T-helper 22 cell (primary cell): ENCODE measurements around the gene ERC1.
A peak's percentile ranks its signal among the peaks of the same experiment; 100 is the strongest.

ENCODE experiments used
- DNase-seq: peaks from one replicate; pipeline ENCODE4 v3.0.0-alpha.2; 2020; ENCODE audit warnings: low read depth

ERC1 gene

GRCh38 chr12:990661-991349 lies at the start of gene ERC1:
Gene ERC1, plus strand, starts transcription at chr12:991223. Its CDS starts 36,681 bp downstream, at chr12:1027904.
- DNase-seq, result peak; percentile 74

GRCh38 chr12:943051-943450 lies 48.0 kb upstream of the ERC1 start:
- DNase-seq, result no peak

- no peak for DNase-seq
Measured at GRCh38 chr12:944211-944610, 46.8 kb upstream of the ERC1 start.

GRCh38 chr12:946212-946611 lies 44.8 kb upstream of the ERC1 start:
- DNase-seq, result no peak

- no peak for DNase-seq
Measured at GRCh38 chr12:946631-947030, 44.4 kb upstream of the ERC1 start.

- DNase-seq, result no peak
Measured at GRCh38 chr12:948238-948637, 42.8 kb upstream of the ERC1 start.

- peak; percentile 92 for DNase-seq
Measured at GRCh38 chr12:949453-950191, 41.4 kb upstream of the ERC1 start, which contains the start of gene RAD52. Gene RAD52, minus strand, starts transcription at chr12:949694. Its CDS starts 16,636 bp downstream, at chr12:933058.

- DNase-seq, result no peak
Measured at GRCh38 chr12:951176-951575, 39.8 kb upstream of the ERC1 start.

GRCh38 chr12:953776-954175 lies 37.2 kb upstream of the ERC1 start:
- DNase-seq, result no peak

GRCh38 chr12:954741-955140 lies 36.3 kb upstream of the ERC1 start:
- no peak for DNase-seq

GRCh38 chr12:955939-956338 lies 35.1 kb upstream of the ERC1 start:
- DNase-seq, result no peak

GRCh38 chr12:958588-959123 lies 32.4 kb upstream of the ERC1 start:
- no peak for DNase-seq

GRCh38 chr12:966724-967123 lies 24.3 kb upstream of the ERC1 start:
- DNase-seq, result no peak

- DNase-seq, result no peak
Measured at GRCh38 chr12:967641-968040, 23.4 kb upstream of the ERC1 start.

- DNase-seq, result no peak
Measured at GRCh38 chr12:968545-968944, 22.5 kb upstream of the ERC1 start.

- no peak for DNase-seq
Measured at GRCh38 chr12:969821-970220, 21.2 kb upstream of the ERC1 start.

GRCh38 chr12:971991-972390 lies 19.0 kb upstream of the ERC1 start:
- DNase-seq, result no peak

- no peak for DNase-seq
Measured at GRCh38 chr12:974271-974862, 16.7 kb upstream of the ERC1 start.

GRCh38 chr12:976644-977043 lies 14.4 kb upstream of the ERC1 start:
- DNase-seq, result no peak

- DNase-seq, result no peak
Measured at GRCh38 chr12:977156-977555, 13.9 kb upstream of the ERC1 start.

GRCh38 chr12:979349-979748 lies 11.7 kb upstream of the ERC1 start:
- DNase-seq, result no peak

- no peak for DNase-seq
Measured at GRCh38 chr12:981176-981828, 9.7 kb upstream of the ERC1 start.
